ENCODE measurements around the gene TBC1D21. TPM values are rescaled to one million over a fixed set of nuclear protein-coding genes. Genes with fewer than 3 reads are reported as not detected.

Gene TBC1D21
- total RNA-seq, 2 experiments from 2014 or later: not detected

DNA sequence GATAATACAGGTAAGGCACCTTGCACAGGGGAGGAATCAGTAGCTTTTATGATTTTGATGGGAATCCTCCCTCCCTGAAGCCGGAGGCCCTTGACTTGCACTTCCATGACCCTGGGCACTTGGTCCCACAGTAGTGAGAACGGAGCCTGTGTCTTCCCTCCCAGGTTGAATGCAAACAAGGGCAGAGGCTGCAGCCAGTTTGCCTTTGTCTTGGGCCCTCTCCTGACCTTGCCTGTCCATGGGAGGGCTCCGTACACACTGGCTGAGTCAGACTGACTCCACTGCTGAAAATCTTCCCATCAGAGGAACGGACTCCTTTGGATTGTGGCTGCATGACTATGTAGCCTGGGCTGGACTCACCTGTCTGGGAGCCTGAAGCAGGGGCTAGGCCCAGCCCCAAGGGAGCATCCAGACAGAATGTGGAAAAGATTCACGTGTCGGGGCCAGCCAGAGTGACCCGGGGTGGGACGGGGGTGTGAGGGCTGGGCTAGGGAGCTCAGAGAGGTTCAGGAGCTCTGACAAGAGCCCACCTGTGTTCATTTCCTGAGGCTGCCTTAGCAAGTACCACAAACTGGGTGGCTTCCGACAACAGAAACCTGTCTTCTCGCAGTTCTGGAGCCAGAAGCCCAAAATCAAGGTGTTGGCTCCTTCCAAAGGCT is 9.5 kb downstream of the TBC1D21 start:
- Mint-ChIP-seq H3K36me3 (ENCODE audit: low read depth) (no peaks in the 10 kb centered on the region), H3K27me3 (ENCODE audit: low read depth) (peaks cover 16% of the 10 kb centered on the region), H3K27ac (no peak overlapping the region), H3K4me3 (no peak overlapping the region), H3K4me1 (ENCODE audit: low read depth) (no peaks in the 10 kb centered on the region), H3K9me3 (ENCODE audit: insufficient read depth) (no peaks in the 10 kb centered on the region)
- CTCF ChIA-PET: no interaction called here
- ATAC-seq (no peak), DNase-seq (no peak)
- POLR2A ChIA-PET: no interaction called here

DNA sequence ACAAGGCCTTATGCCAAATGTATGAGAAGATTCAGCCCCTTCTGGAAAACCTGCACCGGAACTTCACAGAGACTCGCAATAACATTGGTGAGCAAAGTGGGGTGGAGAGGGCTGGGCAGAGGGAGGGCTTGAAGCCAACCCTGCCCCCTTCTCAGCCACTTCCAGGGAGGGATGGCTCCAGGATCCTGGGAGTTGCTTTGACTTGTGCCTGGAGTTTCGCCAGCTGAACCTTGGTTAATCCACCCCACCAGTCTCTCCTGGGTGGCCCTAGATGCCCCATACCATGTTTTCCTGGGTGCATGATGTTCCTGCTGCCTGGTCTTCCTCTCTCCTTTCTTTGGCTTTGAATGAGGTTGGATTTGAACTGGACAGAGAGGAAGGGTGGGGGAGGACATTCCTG is 10.8 kb downstream of the TBC1D21 start:
- Mint-ChIP-seq H3K4me1 (ENCODE audit: low read depth) (no peaks in the 10 kb centered on the region), H3K27me3 (ENCODE audit: low read depth) (peaks cover 18% of the 10 kb centered on the region), H3K4me3 (no peak overlapping the region), H3K27ac (no peak overlapping the region), H3K9me3 (ENCODE audit: insufficient read depth) (no peaks in the 10 kb centered on the region), H3K36me3 (ENCODE audit: low read depth) (no peaks in the 10 kb centered on the region)
- CTCF ChIA-PET: no interaction called here
- DNase-seq (no peak), ATAC-seq (no peak)
- POLR2A ChIA-PET: no interaction called here

- H3K4me3 Mint-ChIP-seq: no peak overlapping the region
- peaks cover 31% of the 10 kb centered on the region for H3K27me3 Mint-ChIP-seq (ENCODE audit: low read depth)
- ChIA-PET POLR2A (no interaction called here), CTCF (interaction anchor here (0.6 kb wide), 2 partner anchors 12 to 14 kb away, joined by 3 read pairs; no protein-coding TSS in a partner anchor)
- DNase-seq (no peak), ATAC-seq (no peak)
- no peaks in the 10 kb centered on the region for H3K4me1 Mint-ChIP-seq (ENCODE audit: low read depth)
- H3K9me3 Mint-ChIP-seq (ENCODE audit: insufficient read depth): no peaks in the 10 kb centered on the region
- H3K36me3 Mint-ChIP-seq (ENCODE audit: low read depth): no peaks in the 10 kb centered on the region
- H3K27ac Mint-ChIP-seq: no peak overlapping the region
Measured at GRCh38 chr15:73885954-73886700, 12.8 kb downstream of the TBC1D21 start.

GRCh38 chr15:73886717-73887345 is 13.5 kb downstream of the TBC1D21 start:
- H3K36me3 Mint-ChIP-seq (ENCODE audit: low read depth): no peaks in the 10 kb centered on the region
- POLR2A ChIA-PET: no interaction called here
- no peak overlapping the region for H3K4me3 Mint-ChIP-seq
- CTCF ChIA-PET: interaction anchor here (0.6 kb wide), 2 partner anchors 13 to 14 kb away, joined by 3 read pairs; no protein-coding TSS in a partner anchor
- no peak overlapping the region for H3K27ac Mint-ChIP-seq
- H3K4me1 Mint-ChIP-seq (ENCODE audit: low read depth): no peaks in the 10 kb centered on the region
- H3K9me3 Mint-ChIP-seq (ENCODE audit: insufficient read depth): no peaks in the 10 kb centered on the region
- no peak for DNase-seq
- H3K27me3 Mint-ChIP-seq (ENCODE audit: low read depth): peaks cover 32% of the 10 kb centered on the region
- ATAC-seq: no peak

DNA sequence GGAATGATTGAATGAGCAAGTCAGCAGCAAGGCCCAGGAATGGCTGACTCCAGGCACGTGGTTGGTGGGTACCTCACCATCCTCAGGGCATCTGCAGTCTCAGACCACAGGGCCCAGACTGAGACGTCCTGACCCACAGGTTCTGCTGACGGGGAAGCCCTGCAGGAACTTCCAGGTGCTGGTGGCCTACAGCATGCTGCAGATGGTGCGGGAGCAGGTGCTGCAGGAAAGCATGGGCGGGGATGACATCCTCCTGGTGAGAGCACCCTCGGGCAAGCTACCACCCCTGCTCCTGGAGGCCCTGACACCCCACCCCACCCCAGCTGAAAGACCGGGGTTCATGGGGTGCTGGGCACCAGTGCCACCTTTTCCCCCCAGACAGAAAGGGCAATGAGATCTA is 14.1 kb downstream of the TBC1D21 start:
- Mint-ChIP-seq H3K4me1 (ENCODE audit: low read depth) (no peaks in the 10 kb centered on the region), H3K9me3 (ENCODE audit: insufficient read depth) (no peaks in the 10 kb centered on the region), H3K27me3 (ENCODE audit: low read depth) (peaks cover 29% of the 10 kb centered on the region), H3K36me3 (ENCODE audit: low read depth) (no peaks in the 10 kb centered on the region), H3K4me3 (no peak overlapping the region), H3K27ac (no peak overlapping the region)
- DNase-seq: no peak
- ChIA-PET CTCF (interaction anchor here (0.8 to 2.0 kb wide), 4 partner anchors 10 to 250 kb away, joined by 3 to 6 read pairs (median 4); no protein-coding TSS in a partner anchor), POLR2A (no interaction called here)
- no peak for ATAC-seq

DNA sequence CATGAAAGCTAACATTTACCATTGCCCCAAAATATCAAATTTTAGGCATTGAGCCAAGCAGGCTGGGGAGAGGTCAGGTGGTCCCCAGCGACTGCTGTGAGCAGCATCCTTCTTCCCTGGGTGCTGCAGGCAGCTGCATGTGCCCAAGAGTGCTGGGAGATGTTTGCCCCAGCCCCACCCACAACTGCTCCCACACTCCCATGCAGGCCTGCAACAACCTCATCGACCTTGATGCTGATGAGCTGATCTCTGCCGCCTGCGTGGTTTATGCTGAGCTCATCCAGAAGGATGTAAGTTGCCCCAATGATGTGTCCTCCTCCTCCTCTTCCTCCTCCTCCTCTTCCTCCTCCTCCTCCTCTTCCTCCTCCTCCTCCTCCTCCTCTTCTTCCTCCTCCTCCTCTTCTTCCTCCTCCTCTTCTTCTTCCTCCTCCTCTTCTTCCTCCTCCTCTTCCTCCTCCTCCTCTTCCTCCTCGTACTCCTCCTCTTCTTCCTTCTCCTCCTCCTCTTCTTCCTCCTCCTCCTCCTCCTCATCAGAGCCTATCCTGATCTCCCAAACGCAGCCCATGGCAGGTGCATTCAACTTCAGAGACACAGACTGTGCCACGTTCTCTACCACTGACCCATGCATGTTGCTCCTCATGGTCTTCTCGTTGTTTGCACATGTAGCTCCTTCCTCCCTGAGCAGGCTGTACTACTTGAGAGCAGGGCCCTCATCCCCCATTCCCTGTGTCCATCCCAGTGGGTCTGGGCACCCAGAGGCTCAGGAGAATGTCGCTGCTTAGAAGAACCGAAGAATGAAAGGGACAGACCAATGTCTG is 15.1 kb downstream of the TBC1D21 start:
- no peaks in the 10 kb centered on the region for H3K9me3 Mint-ChIP-seq (ENCODE audit: insufficient read depth)
- ATAC-seq (no peak), DNase-seq (no peak)
- ChIA-PET POLR2A (no interaction called here), CTCF (interaction anchor here (0.8 to 2.0 kb wide), 4 partner anchors 9 to 251 kb away, joined by 3 to 6 read pairs (median 4); no protein-coding TSS in a partner anchor)
- H3K4me1 Mint-ChIP-seq (ENCODE audit: low read depth): no peaks in the 10 kb centered on the region
- no peak overlapping the region for H3K27ac Mint-ChIP-seq
- peaks cover 29% of the 10 kb centered on the region for H3K27me3 Mint-ChIP-seq (ENCODE audit: low read depth)
- no peaks in the 10 kb centered on the region for H3K36me3 Mint-ChIP-seq (ENCODE audit: low read depth)
- H3K4me3 Mint-ChIP-seq: no peak overlapping the region

DNA sequence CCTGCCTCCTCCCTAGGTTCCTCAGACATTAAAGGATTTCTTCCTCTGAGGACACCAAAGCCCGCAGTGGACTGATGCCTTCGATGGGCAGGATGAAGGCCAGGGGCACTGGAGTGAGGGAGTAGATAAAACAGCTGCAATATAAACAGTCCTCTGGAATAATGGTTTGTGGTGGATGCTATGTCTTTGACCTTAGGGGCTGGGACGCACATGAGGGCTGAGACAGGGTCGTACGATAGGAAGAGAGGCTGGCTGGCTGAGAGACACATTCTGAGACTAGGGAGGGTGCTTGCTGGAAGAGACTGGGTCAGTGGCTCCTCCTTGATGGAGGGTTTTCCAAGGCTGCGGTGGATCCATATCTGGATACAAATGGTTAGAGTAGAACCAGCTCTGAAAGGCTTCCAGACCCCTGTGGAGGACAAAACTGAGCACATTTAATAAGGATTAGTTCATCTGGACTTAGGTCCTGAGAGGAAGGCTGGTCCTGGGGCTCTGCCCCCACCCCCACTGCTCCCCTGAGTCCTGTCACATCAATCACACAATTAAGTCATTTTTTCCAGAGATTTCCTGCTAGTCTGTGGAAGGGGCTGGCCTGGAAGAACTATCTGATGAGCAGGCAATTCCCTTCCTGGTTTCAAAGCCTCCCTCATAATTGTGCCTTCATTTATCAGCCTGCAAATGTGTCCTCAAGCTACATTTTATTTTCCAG is 15.8 kb downstream of the TBC1D21 start:
- Mint-ChIP-seq H3K4me1 (ENCODE audit: low read depth) (no peaks in the 10 kb centered on the region), H3K9me3 (ENCODE audit: insufficient read depth) (no peaks in the 10 kb centered on the region), H3K4me3 (no peak overlapping the region), H3K27me3 (ENCODE audit: low read depth) (peaks cover 29% of the 10 kb centered on the region), H3K27ac (no peak overlapping the region), H3K36me3 (ENCODE audit: low read depth) (no peaks in the 10 kb centered on the region)
- ATAC-seq (no peak), DNase-seq (no peak)
- ChIA-PET CTCF (interaction anchor here (2.0 kb wide), 1 partner anchor 8 kb away, joined by 6 read pairs; no protein-coding TSS in a partner anchor), POLR2A (no interaction called here)

DNA sequence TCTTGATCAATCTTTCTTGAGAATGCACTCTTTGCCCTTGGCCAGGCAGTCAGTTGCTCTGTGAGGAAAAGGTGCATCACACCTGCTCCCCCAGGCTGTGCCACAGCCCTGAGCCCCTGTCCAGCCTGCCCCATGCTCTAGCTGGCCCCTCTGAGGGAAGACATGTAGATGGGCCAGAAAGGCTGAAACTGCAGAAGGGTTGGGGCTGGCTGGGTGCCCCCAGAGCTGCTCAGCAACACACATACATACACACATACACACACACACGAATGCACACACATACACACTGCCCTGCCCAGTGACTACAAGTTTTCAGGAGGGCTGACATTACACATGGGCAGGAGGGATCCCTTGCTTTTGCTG is 16.4 kb downstream of the TBC1D21 start:
- DNase-seq (no peak), ATAC-seq (no peak)
- POLR2A ChIA-PET: no interaction called here
- H3K9me3 Mint-ChIP-seq (ENCODE audit: insufficient read depth): no peaks in the 10 kb centered on the region
- H3K36me3 Mint-ChIP-seq (ENCODE audit: low read depth): no peaks in the 10 kb centered on the region
- CTCF ChIA-PET: no interaction called here
- no peaks in the 10 kb centered on the region for H3K4me1 Mint-ChIP-seq (ENCODE audit: low read depth)
- peaks cover 27% of the 10 kb centered on the region for H3K27me3 Mint-ChIP-seq (ENCODE audit: low read depth)
- H3K4me3 Mint-ChIP-seq: no peak overlapping the region
- no peak overlapping the region for H3K27ac Mint-ChIP-seq

GRCh38 chr15:73891328-73892315 is 18.3 kb downstream of the TBC1D21 start:
- no peak for ATAC-seq
- H3K9me3 Mint-ChIP-seq (ENCODE audit: insufficient read depth): no peaks in the 10 kb centered on the region
- H3K36me3 Mint-ChIP-seq (ENCODE audit: low read depth): no peaks in the 10 kb centered on the region
- ChIA-PET POLR2A (interaction anchor here (0.6 kb wide), 1 partner anchor 207 kb away, joined by 3 read pairs; no protein-coding TSS in a partner anchor), CTCF (interaction anchor here (6.4 kb wide), 1 partner anchor 18 kb away, joined by 41 read pairs; the partner anchor contains the start of gene TBC1D21)
- no peak overlapping the region for H3K27ac Mint-ChIP-seq
- no peak for DNase-seq
- H3K4me3 Mint-ChIP-seq: no peak overlapping the region
- H3K4me1 Mint-ChIP-seq (ENCODE audit: low read depth): no peaks in the 10 kb centered on the region
- H3K27me3 Mint-ChIP-seq (ENCODE audit: low read depth): peaks cover 32% of the 10 kb centered on the region

GRCh38 chr15:73892446-73893226 is 19.3 kb downstream of the TBC1D21 start:
- Mint-ChIP-seq H3K36me3 (ENCODE audit: low read depth) (no peaks in the 10 kb centered on the region), H3K4me1 (ENCODE audit: low read depth) (peaks cover 9% of the 10 kb centered on the region), H3K4me3 (no peak overlapping the region), H3K27me3 (ENCODE audit: low read depth) (peaks cover 32% of the 10 kb centered on the region), H3K9me3 (ENCODE audit: insufficient read depth) (no peaks in the 10 kb centered on the region), H3K27ac (no peak overlapping the region)
- CTCF ChIA-PET: interaction anchor here (6.4 kb wide), 1 partner anchor 19 kb away, joined by 41 read pairs; the partner anchor contains the start of gene TBC1D21
- no peak for DNase-seq
- no peak for ATAC-seq
- POLR2A ChIA-PET: interaction anchor here (0.6 kb wide), 1 partner anchor 208 kb away, joined by 3 read pairs; no protein-coding TSS in a partner anchor

All from activated CD8-positive, alpha-beta T cell treated with anti-CD3 and anti-CD28 coated beads, Interleukin-2, amount 10 ng/mL, durations not matched to agents 7 days and 5 days (primary cell).